Dorsolateral prefrontal cortex (tissue), 118 donors: Measurements from ENCODE around the gene RCAN1. TPM values are rescaled to one million over a fixed set of nuclear protein-coding genes. Genes with fewer than 3 reads are reported as not detected.

Source experiments
- total RNA-seq, 120 experiments: library from RNA; stranded (reverse); gene quantifications; one replicate each; pipeline versions ENCODE4 v1.2.3 to v1.2.4, GENCODE V29; 2022

The RCAN1 gene
- total RNA-seq, 120 experiments from 2014 or later: 37.2 to 79.7 (median 53.2) TPM

Other genes starting within 250 kb of the RCAN1 start
- 10 to 100 TPM; 12.5 to 51.6 (median 27.4) TPM for gene SMIM11, start 239.6 kb downstream of the RCAN1 start, total RNA-seq
- gene SMIM34, start 191.2 kb downstream of the RCAN1 start, total RNA-seq: under 1 TPM in 1 of 120 experiments, not detected in 119; 0.35 TPM
- gene KCNE1, start 102.9 kb downstream of the RCAN1 start, total RNA-seq: 1 to 10 TPM in 59 of 120 experiments, under 1 TPM in 61; 0.26 to 2.7 (median 0.99) TPM
- gene CLIC6, start 53.9 kb upstream of the RCAN1 start, total RNA-seq: 1 to 10 TPM in 2 of 120 experiments, under 1 TPM in 64, not detected in 54; 0.10 to 3.1 (median 0.29) TPM